IPS-18a (cell line): ENCODE data around the gene HEATR9.

Experiments used
- H3K27ac ChIP-seq: one replicate; pipeline ENCODE4 v1.5.1; 2013; ENCODE audit warnings: low read length
- H3K27me3 ChIP-seq: one replicate; pipeline ENCODE4 v1.6.1; 2013; ENCODE audit warnings: mild to moderate bottlenecking, low read length; ENCODE audit not compliant: control insufficient read depth, insufficient read depth
- H3K36me3 ChIP-seq: one replicate; pipeline ENCODE4 v1.6.1; 2013; ENCODE audit warnings: low read depth, low read length; ENCODE audit not compliant: control insufficient read depth
- H3K4me1 ChIP-seq: one replicate; pipeline ENCODE4 v1.6.1; 2013; ENCODE audit warnings: low read depth, low read length; ENCODE audit not compliant: control insufficient read depth
- H3K4me3 ChIP-seq: one replicate; pipeline ENCODE4 v1.5.1; 2013; ENCODE audit warnings: low read length
- H3K9ac ChIP-seq: one replicate; pipeline ENCODE4 v1.6.1; 2013; ENCODE audit warnings: mild to moderate bottlenecking, low read length, moderate library complexity
- H3K9me3 ChIP-seq: one replicate; pipeline ENCODE4 v1.6.1; 2013; ENCODE audit warnings: low read depth, low read length; ENCODE audit not compliant: control insufficient read depth

Gene HEATR9

GRCh38 chr17:35847006-35847405, 21.7 kb downstream of the HEATR9 start:
- peaks cover 57% of the 10 kb centered on the region for H3K36me3 ChIP-seq

GRCh38 chr17:35846055-35846809, 22.5 kb downstream of the HEATR9 start:
- no peaks in the 10 kb centered on the region for H3K9me3 ChIP-seq
- H3K4me1 ChIP-seq, result no peaks in the 10 kb centered on the region
- no peak overlapping the region for H3K27ac ChIP-seq
- H3K4me3 ChIP-seq, result no peak overlapping the region
- no peaks in the 10 kb centered on the region for H3K27me3 ChIP-seq
- peaks cover 65% of the 10 kb centered on the region for H3K36me3 ChIP-seq
- no peak overlapping the region for H3K9ac ChIP-seq

More at GRCh38 chr17:35847006-35847405, 21.7 kb downstream of the HEATR9 start:
- Histone ChIP-seq H3K27me3 (no peaks in the 10 kb centered on the region), H3K9me3 (no peaks in the 10 kb centered on the region), H3K4me1 (no peaks in the 10 kb centered on the region), H3K4me3 (no peak overlapping the region), H3K27ac (no peak overlapping the region), H3K9ac (no peak overlapping the region)

GRCh38 chr17:35844547-35844946, 24.1 kb downstream of the HEATR9 start:
- no peak overlapping the region for H3K27ac ChIP-seq
- H3K27me3 ChIP-seq, result no peaks in the 10 kb centered on the region
- no peak overlapping the region for H3K4me3 ChIP-seq
- no peaks in the 10 kb centered on the region for H3K4me1 ChIP-seq
- H3K9ac ChIP-seq, result no peak overlapping the region
- no peaks in the 10 kb centered on the region for H3K9me3 ChIP-seq
- H3K36me3 ChIP-seq, result peaks cover 79% of the 10 kb centered on the region

GRCh38 chr17:35843698-35844097, 25.0 kb downstream of the HEATR9 start:
- no peaks in the 10 kb centered on the region for H3K27me3 ChIP-seq
- no peak overlapping the region for H3K4me3 ChIP-seq
- peaks cover 85% of the 10 kb centered on the region for H3K36me3 ChIP-seq
- no peaks in the 10 kb centered on the region for H3K4me1 ChIP-seq
- no peak overlapping the region for H3K9ac ChIP-seq
- H3K27ac ChIP-seq, result no peak overlapping the region
- no peaks in the 10 kb centered on the region for H3K9me3 ChIP-seq

GRCh38 chr17:35842239-35842638, 26.5 kb downstream of the HEATR9 start:
- Histone ChIP-seq H3K4me3 (no peak overlapping the region), H3K36me3 (peaks cover 90% of the 10 kb centered on the region), H3K27ac (no peak overlapping the region)

GRCh38 chr17:35841505-35841904, 27.2 kb downstream of the HEATR9 start:
- Histone ChIP-seq H3K9ac (no peak overlapping the region), H3K36me3 (peaks cover 90% of the 10 kb centered on the region)

More at GRCh38 chr17:35842239-35842638, 26.5 kb downstream of the HEATR9 start:
- Histone ChIP-seq H3K27me3 (no peaks in the 10 kb centered on the region), H3K9me3 (no peaks in the 10 kb centered on the region), H3K4me1 (no peaks in the 10 kb centered on the region), H3K9ac (no peak overlapping the region)

GRCh38 chr17:35841101-35841500, 27.6 kb downstream of the HEATR9 start:
- no peak overlapping the region for H3K4me3 ChIP-seq
- H3K27ac ChIP-seq, result no peak overlapping the region
- no peaks in the 10 kb centered on the region for H3K27me3 ChIP-seq
- no peaks in the 10 kb centered on the region for H3K4me1 ChIP-seq
- H3K36me3 ChIP-seq, result peaks cover 90% of the 10 kb centered on the region
- no peak overlapping the region for H3K9ac ChIP-seq
- H3K9me3 ChIP-seq, result no peaks in the 10 kb centered on the region

More at GRCh38 chr17:35841505-35841904, 27.2 kb downstream of the HEATR9 start:
- no peak overlapping the region for H3K4me3 ChIP-seq
- H3K4me1 ChIP-seq, result no peaks in the 10 kb centered on the region
- H3K27ac ChIP-seq, result no peak overlapping the region
- no peaks in the 10 kb centered on the region for H3K27me3 ChIP-seq
- no peaks in the 10 kb centered on the region for H3K9me3 ChIP-seq

- no peak overlapping the region for H3K4me3 ChIP-seq
- H3K36me3 ChIP-seq, result peaks cover 87% of the 10 kb centered on the region
- H3K9ac ChIP-seq, result no peak overlapping the region
- no peaks in the 10 kb centered on the region for H3K4me1 ChIP-seq
- no peak overlapping the region for H3K27ac ChIP-seq
- no peaks in the 10 kb centered on the region for H3K9me3 ChIP-seq
- H3K27me3 ChIP-seq, result no peaks in the 10 kb centered on the region
These were observed 43.5 kb downstream of the HEATR9 start for GRCh38 chr17:35825206-35825605.

GRCh38 chr17:35821308-35821707, 47.4 kb downstream of the HEATR9 start:
- H3K4me1 ChIP-seq, result no peaks in the 10 kb centered on the region

GRCh38 chr17:35819455-35819854, 49.2 kb downstream of the HEATR9 start:
- Histone ChIP-seq H3K4me1 (no peaks in the 10 kb centered on the region), H3K27ac (no peak overlapping the region), H3K36me3 (peaks cover 74% of the 10 kb centered on the region), H3K27me3 (no peaks in the 10 kb centered on the region), H3K9me3 (no peaks in the 10 kb centered on the region), H3K9ac (no peak overlapping the region), H3K4me3 (no peak overlapping the region)

More at GRCh38 chr17:35821308-35821707, 47.4 kb downstream of the HEATR9 start:
- Histone ChIP-seq H3K36me3 (peaks cover 91% of the 10 kb centered on the region), H3K4me3 (no peak overlapping the region), H3K9ac (no peak overlapping the region), H3K9me3 (no peaks in the 10 kb centered on the region), H3K27ac (no peak overlapping the region), H3K27me3 (no peaks in the 10 kb centered on the region)

GRCh38 chr17:35817196-35817595, 51.5 kb downstream of the HEATR9 start:
- H3K36me3 ChIP-seq, result peaks cover 53% of the 10 kb centered on the region
- H3K4me3 ChIP-seq, result no peak overlapping the region
- no peak overlapping the region for H3K27ac ChIP-seq
- H3K9ac ChIP-seq, result no peak overlapping the region
- H3K9me3 ChIP-seq, result no peaks in the 10 kb centered on the region
- H3K4me1 ChIP-seq, result no peaks in the 10 kb centered on the region
- no peaks in the 10 kb centered on the region for H3K27me3 ChIP-seq

- Histone ChIP-seq H3K9ac (no peak overlapping the region), H3K9me3 (no peaks in the 10 kb centered on the region), H3K27me3 (no peaks in the 10 kb centered on the region), H3K36me3 (peaks cover 48% of the 10 kb centered on the region), H3K27ac (no peak overlapping the region), H3K4me1 (no peaks in the 10 kb centered on the region), H3K4me3 (no peak overlapping the region)
These were observed 52.0 kb downstream of the HEATR9 start for GRCh38 chr17:35816723-35817122.
